Caco-2 (cell line): Measurements from ENCODE around the gene CRADD. TPM values are rescaled to one million over a fixed set of nuclear protein-coding genes. Genes with fewer than 3 reads are reported as not detected.

Source experiments
- BruUV-seq: library from RNA; stranded (reverse); fragments of 400-500 nt; replicated peaks from 2 replicates; lab custom pipeline; 2021; lab: Mats Ljungman, UMichigan
- CTCF ChIA-PET: fragments of 300-600 bp; sonication (Branson Sonifier 250); formaldehyde crosslinking; loops from one replicate; lab custom pipeline; 2022; ENCODE audit warnings: antibody characterized with exemption; lab: Charles Lee
- POLR2A ChIA-PET: fragments of 300-600 bp; sonication (Branson Sonifier 250); formaldehyde crosslinking; loops from one replicate; lab custom pipeline; 2022; ENCODE audit warnings: antibody characterized with exemption; lab: Charles Lee
- DNase-seq, 2 experiments: peaks; one replicate each; pipeline versions ENCODE4 v3.0.0 to v3.0.0-alpha.2; 2020 to 2022
- H3K27me3 ChIP-seq: replicated peaks from 2 replicates; pipeline ENCODE4 v1.6.0; 2011; ENCODE audit warnings: low read length; ENCODE audit not compliant: control insufficient read depth, insufficient read depth
- H3K36me3 ChIP-seq: 2 replicates; pipeline ENCODE4 v1.5.1; 2011; ENCODE audit warnings: low read length; ENCODE audit not compliant: control insufficient read depth, insufficient read depth
- H3K4me1 ChIP-seq: fragments of 250-450 bp; sonication (Bioruptor Pico); 2 replicates; pipeline ENCODE4 v1.5.1; 2020; ENCODE audit warnings: mild to moderate bottlenecking
- H3K4me3 ChIP-seq: 2 replicates; pipeline ENCODE4 v1.5.1; 2011; ENCODE audit warnings: low read depth, mild to moderate bottlenecking, control low read depth, low read length
- H3K9me3 ChIP-seq: fragments of 250-450 bp; sonication (Bioruptor Pico); 2 replicates; pipeline ENCODE4 v1.5.1; 2020; ENCODE audit warnings: mild to moderate bottlenecking, moderate library complexity
- H3K27ac Mint-ChIP-seq: one replicate; pipeline ENCODE4 v1.8.0; 2022; ENCODE audit warnings: mixed read lengths; ENCODE audit not compliant: unreplicated experiment
- H3K27me3 Mint-ChIP-seq: one replicate; pipeline ENCODE4 v1.8.0; 2022; ENCODE audit warnings: mixed read lengths; ENCODE audit not compliant: insufficient read depth, unreplicated experiment
- H3K36me3 Mint-ChIP-seq: one replicate; pipeline ENCODE4 v1.8.0; 2022; ENCODE audit warnings: mild to moderate bottlenecking, mixed read lengths; ENCODE audit not compliant: insufficient read depth, unreplicated experiment
- H3K4me1 Mint-ChIP-seq: one replicate; pipeline ENCODE4 v1.8.0; 2022; ENCODE audit warnings: low read depth, mixed read lengths; ENCODE audit not compliant: unreplicated experiment
- H3K4me3 Mint-ChIP-seq: one replicate; pipeline ENCODE4 v1.8.0; 2022; ENCODE audit warnings: mild to moderate bottlenecking, moderate library complexity, mixed read lengths; ENCODE audit not compliant: unreplicated experiment
- H3K9me3 Mint-ChIP-seq: one replicate; pipeline ENCODE4 v1.8.0; 2022; ENCODE audit warnings: mixed read lengths; ENCODE audit not compliant: unreplicated experiment
- CTCF ChIP-seq, 2 experiments: fragments of 200-600 bp in 1 of 2; IDR thresholded peaks; 1 replicate in 1 of 2; 2 replicates in 1 of 2; pipeline versions ENCODE4 v1.5.1 to v1.8.0; 2011 to 2022; ENCODE audit warnings: antibody characterized with exemption in 1 of 2, control low read depth in 1 of 2, inconsistent platforms in 1 of 2, low read depth in 1 of 2, low read length in 1 of 2, mild to moderate bottlenecking in 1 of 2, moderate library complexity in 1 of 2; ENCODE audit not compliant: insufficient read depth in 1 of 2, severe bottlenecking in 1 of 2, unreplicated experiment in 1 of 2
- intact Hi-C: fragments of 100-400 bp; cut with micrococcal nuclease; formaldehyde crosslinking; loops from one replicate; pipeline ENCODE4 v1.10.0; 2022; ENCODE audit not compliant: unreplicated experiment
- total RNA-seq: library from RNA; stranded (reverse); gene quantifications from 2 replicates; pipeline ENCODE4 v1.2.3, GENCODE V29; 2022

The CRADD gene
- total RNA-seq, 1 experiment from 2014 or later = 29.2 TPM

- no peaks in the 10 kb centered on the region for H3K36me3 Mint-ChIP-seq
- intact Hi-C loops = no loop called here
- Histone ChIP-seq H3K4me3 (no peak overlapping the region), H3K36me3 (no peaks in the 10 kb centered on the region), H3K9me3 (peaks cover 3% of the 10 kb centered on the region; the same call in 1 of the 2 replicates), H3K4me1 (peaks cover 9% of the 10 kb centered on the region; the same call in 1 of the 2 replicates), H3K27me3 (no peaks in the 10 kb centered on the region)
- no TSS peak for BruUV-seq
- H3K9me3 Mint-ChIP-seq = no peaks in the 10 kb centered on the region
- H3K27me3 Mint-ChIP-seq = no peaks in the 10 kb centered on the region
- no peak for TF ChIP-seq CTCF (IDR thresholded peaks at IDR 0.05; ENCODE audit: insufficient read depth in 1 of 2, low read depth in 1 of 2, low read length in 1 of 2, severe bottlenecking in 1 of 2, unreplicated experiment in 1 of 2)
- ChIA-PET POLR2A (no interaction called here), CTCF (no interaction called here)
- H3K27ac Mint-ChIP-seq = no peak overlapping the region
- DNase-seq = no peak
- no peak overlapping the region for H3K4me3 Mint-ChIP-seq
- no peaks in the 10 kb centered on the region for H3K4me1 Mint-ChIP-seq
Observed at GRCh38 chr12:93918900-93919299, 241.7 kb downstream of the CRADD start.

GRCh38 chr12:93921521-93921920 is 244.3 kb downstream of the CRADD start:
- intact Hi-C loops = no loop called here
- Mint-ChIP-seq H3K27me3 (no peaks in the 10 kb centered on the region), H3K4me1 (no peaks in the 10 kb centered on the region), H3K9me3 (peaks cover 18% of the 10 kb centered on the region), H3K27ac (no peak overlapping the region), H3K4me3 (no peak overlapping the region), H3K36me3 (no peaks in the 10 kb centered on the region)
- no peak overlapping the region for H3K4me3 ChIP-seq
- H3K9me3 ChIP-seq = peaks cover 14% of the 10 kb centered on the region; the same call in 1 of the 2 replicates
- POLR2A ChIA-PET = no interaction called here
- H3K4me1 ChIP-seq = peaks cover 9% of the 10 kb centered on the region; the same call in 1 of the 2 replicates
- TF ChIP-seq CTCF (IDR thresholded peaks at IDR 0.05; ENCODE audit: insufficient read depth in 1 of 2, low read depth in 1 of 2, low read length in 1 of 2, severe bottlenecking in 1 of 2, unreplicated experiment in 1 of 2) = no peak
- H3K27me3 ChIP-seq = no peaks in the 10 kb centered on the region
- no TSS peak for BruUV-seq
- H3K36me3 ChIP-seq = no peaks in the 10 kb centered on the region
- CTCF ChIA-PET = no interaction called here
- DNase-seq = no peak

GRCh38 chr12:93922583-93923006 is 245.4 kb downstream of the CRADD start:
- POLR2A ChIA-PET = no interaction called here
- BruUV-seq = no TSS peak
- H3K9me3 ChIP-seq = peaks cover 14% of the 10 kb centered on the region; the same call in 1 of the 2 replicates
- CTCF ChIA-PET = no interaction called here
- H3K27me3 ChIP-seq = no peaks in the 10 kb centered on the region
- Mint-ChIP-seq H3K27ac (no peak overlapping the region), H3K4me3 (no peak overlapping the region), H3K36me3 (no peaks in the 10 kb centered on the region), H3K4me1 (no peaks in the 10 kb centered on the region), H3K27me3 (no peaks in the 10 kb centered on the region), H3K9me3 (peaks cover 22% of the 10 kb centered on the region)
- no peak for TF ChIP-seq CTCF (IDR thresholded peaks at IDR 0.05; ENCODE audit: insufficient read depth in 1 of 2, low read depth in 1 of 2, low read length in 1 of 2, severe bottlenecking in 1 of 2, unreplicated experiment in 1 of 2)
- no peaks in the 10 kb centered on the region for H3K36me3 ChIP-seq
- intact Hi-C loops = no loop called here
- H3K4me3 ChIP-seq = no peak overlapping the region
- no peak for DNase-seq
- peaks cover 9% of the 10 kb centered on the region; the same call in 1 of the 2 replicates for H3K4me1 ChIP-seq
